K562 (cell line): Measurements from ENCODE around the gene ZNF81. TPM values are rescaled to one million over a fixed set of nuclear protein-coding genes. Genes with fewer than 3 reads are reported as not detected.

ENCODE experiments used
- ATAC-seq: fragments of 200-7000 bp; cut with Tn5 transposase; 3 replicates; pipeline ENCODE4 v1.9.1; 2020; ENCODE audit warnings: moderate library complexity
- BruUV-seq: library from RNA; stranded (reverse); fragments of 400-500 nt; replicated peaks from 2 replicates; lab custom pipeline; 2021; lab: Mats Ljungman, UMichigan
- CTCF ChIA-PET: fragments of 300-600 bp; formaldehyde crosslinking; extraction: SDS; loops from one replicate; lab custom pipeline; 2021; ENCODE audit warnings: low intra/inter-chr PET ratio; lab: Yijun Ruan, JAX
- POLR2A ChIA-PET: fragments of 300-600, 350-650 bp; sonication (Branson Sonifier 250); formaldehyde crosslinking; extraction: SDS; loops from one replicate; lab custom pipeline; 2021; ENCODE audit warnings: antibody characterized with exemption, inconsistent platforms; lab: Yijun Ruan, JAX
- DNase-seq, 4 experiments: peaks; one replicate each; pipeline versions ENCODE4 v3.0.0 to v3.0.0-alpha.2; 2011 to 2018; ENCODE audit warnings: low spot score in 3 of 4, mixed read lengths in 3 of 4; ENCODE audit errors: extremely low read depth in 1 of 4
- FAIRE-seq: peaks from 2 replicates; lab custom pipeline; 2011; peaks lifted over from hg19 to GRCh38; lab: Jason Lieb, UNC
- H2AFZ ChIP-seq: 2 replicates; pipeline ENCODE4 v1.6.0; 2011; ENCODE audit warnings: low read depth, low read length, control low read depth, inconsistent platforms
- H3K27ac ChIP-seq: fragments of 200-600 bp; 3 replicates; pipeline ENCODE4 v1.8.0; 2011; ENCODE audit warnings: low read depth, mild to moderate bottlenecking, control low read depth, inconsistent platforms, low read length, moderate library complexity, mixed read lengths; ENCODE audit errors: extremely low read depth
- H3K27me3 ChIP-seq, 2 experiments: fragments of 300-600 bp in 1 of 2; 2 replicates in 1 of 2; 3 replicates in 1 of 2; pipeline versions ENCODE4 v1.6.0 to v1.8.0; 2011; ENCODE audit warnings: inconsistent platforms in 2 of 2, low read length in 2 of 2, mild to moderate bottlenecking in 1 of 2, mixed read lengths in 1 of 2, moderate library complexity in 1 of 2; ENCODE audit not compliant: control insufficient read depth in 2 of 2, insufficient read depth in 2 of 2
- H3K36me3 ChIP-seq: fragments of 300-600 bp; 3 replicates; pipeline ENCODE4 v1.8.0; 2011; ENCODE audit warnings: mild to moderate bottlenecking, low read length, inconsistent platforms; ENCODE audit not compliant: control insufficient read depth, insufficient read depth
- H3K4me1 ChIP-seq, 2 experiments: fragments of 200-600 bp in 1 of 2; replicated peaks in 1 of 2; 2 replicates in 1 of 2; 3 replicates in 1 of 2; pipeline versions ENCODE4 v1.5.1 to v1.8.0; 2011; ENCODE audit warnings: inconsistent platforms in 2 of 2, low read length in 2 of 2, mild to moderate bottlenecking in 1 of 2, mixed read lengths in 1 of 2, moderate library complexity in 1 of 2; ENCODE audit not compliant: control insufficient read depth in 2 of 2, insufficient read depth in 2 of 2
- H3K4me2 ChIP-seq: 2 replicates; pipeline ENCODE4 v1.6.1; 2011; ENCODE audit warnings: low read length, control low read depth, inconsistent platforms, mixed read lengths; ENCODE audit not compliant: insufficient read depth
- H3K4me3 ChIP-seq: fragments of 200-600 bp; sonication (generic), shearing (Covaris generic); 2 replicates; pipeline ENCODE4 v1.5.1; 2016; ENCODE audit warnings: control low read depth, inconsistent platforms
- H3K79me2 ChIP-seq: fragments of 200-600 bp; 3 replicates; pipeline ENCODE4 v1.8.0; 2011; ENCODE audit warnings: low read length, inconsistent platforms; ENCODE audit not compliant: control insufficient read depth, insufficient read depth
- H3K9ac ChIP-seq, 2 experiments: 2 replicates each; pipeline versions ENCODE4 v1.6.0 to v1.6.1; 2011; ENCODE audit warnings: low read depth in 2 of 2, low read length in 2 of 2, control low read depth in 1 of 2, inconsistent platforms in 1 of 2, mild to moderate bottlenecking in 1 of 2, mixed read lengths in 1 of 2; ENCODE audit not compliant: insufficient read depth in 1 of 2
- H3K9me1 ChIP-seq: one replicate; pipeline ENCODE4 v1.6.0; 2011; ENCODE audit warnings: inconsistent platforms, mild to moderate bottlenecking, low read length, moderate library complexity; ENCODE audit not compliant: control insufficient read depth, insufficient read depth
- H3K9me3 ChIP-seq: replicated peaks from 2 replicates; pipeline ENCODE4 v1.5.1; 2011; ENCODE audit warnings: low read depth, low read length, inconsistent platforms; ENCODE audit not compliant: control insufficient read depth, insufficient read depth
- H4K20me1 ChIP-seq: replicated peaks from 2 replicates; pipeline ENCODE4 v1.6.1; 2011; ENCODE audit warnings: low read length, inconsistent platforms, mixed read lengths; ENCODE audit not compliant: control insufficient read depth, insufficient read depth
- ARID2 ChIP-seq: fragments of 450-650 bp; IDR thresholded peaks from 2 replicates; pipeline ENCODE4 v1.6.1; 2017; ENCODE audit warnings: antibody characterized with exemption, mild to moderate bottlenecking
- DEAF1 ChIP-seq: fragments of 450-650 bp; formaldehyde crosslinking; IDR thresholded peaks from 2 replicates; pipeline ENCODE4 v1.4.0; 2020; ENCODE audit warnings: mild to moderate bottlenecking, moderate library complexity
- E2F5 ChIP-seq: sonication (generic); formaldehyde crosslinking; IDR thresholded peaks from 2 replicates; pipeline ENCODE4 v1.8.0; 2022; ENCODE audit warnings: mild to moderate bottlenecking, missing genetic modification reagents
- FOXP4 ChIP-seq: sonication (generic); formaldehyde crosslinking; IDR thresholded peaks from 2 replicates; pipeline ENCODE4 v1.8.0; 2022; ENCODE audit warnings: mild to moderate bottlenecking, missing genetic modification reagents, borderline replicate concordance
- HMGN3 ChIP-seq: IDR thresholded peaks from 2 replicates; pipeline ENCODE4 v1.6.1; 2011; ENCODE audit warnings: borderline replicate concordance, low read depth, mild to moderate bottlenecking, mixed read lengths, low read length; ENCODE audit not compliant: insufficient read length; ENCODE audit errors: extremely low read depth
- IRF9 ChIP-seq: fragments of 450-650 bp; IDR thresholded peaks from 2 replicates; pipeline ENCODE4 v1.6.1; 2016; ENCODE audit warnings: missing biosample characterization, missing genetic modification characterization
- NFIC ChIP-seq: fragments of 450-650 bp; IDR thresholded peaks from 2 replicates; pipeline ENCODE4 v1.6.1; 2017; ENCODE audit warnings: mild to moderate bottlenecking, inconsistent platforms
- PURB ChIP-seq: sonication (generic); formaldehyde crosslinking; IDR thresholded peaks from 2 replicates; pipeline ENCODE4 v1.9.0; 2021; ENCODE audit warnings: low read depth, mild to moderate bottlenecking, missing genetic modification reagents
- RAD21 ChIP-seq, 2 experiments: fragments of 250-450 bp in 1 of 2; fragments of 450-650 bp in 1 of 2; sonication (Bioruptor Pico) in 1 of 2; formaldehyde crosslinking in 1 of 2; IDR thresholded peaks in 1 of 2; conservative IDR thresholded peaks in 1 of 2; 2 replicates each; pipeline versions ENCODE4 v1.4.0 to v1.8.0; 2020 to 2022; ENCODE audit warnings: mild to moderate bottlenecking in 2 of 2, moderate library complexity in 1 of 2
- SMARCA5 ChIP-seq: fragments of 450-650 bp; IDR thresholded peaks from 2 replicates; pipeline ENCODE4 v1.6.1; 2016
- SMC3 ChIP-seq: conservative IDR thresholded peaks from 2 replicates; pipeline ENCODE4 v1.6.1; 2011; ENCODE audit warnings: low read depth, low read length, improper control_type of control experiment; ENCODE audit not compliant: insufficient read depth
- THRAP3 ChIP-seq: fragments of 450-650 bp; IDR thresholded peaks from 2 replicates; pipeline ENCODE4 v1.6.1; 2016; ENCODE audit warnings: mild to moderate bottlenecking, inconsistent platforms, borderline replicate concordance
- WGBS: fragments of 100-300 bp; shearing (Covaris generic); methylation state at CpG from one replicate; pipeline ENCODE4 v1.1.6; 2016; ENCODE audit warnings: low coverage, mixed read lengths; ENCODE audit not compliant: insufficient coverage; ENCODE audit errors: missing lambda C conversion rate; 5-methylcytosine and 5-hydroxymethylcytosine counted together
- in situ Hi-C: fragments of 300-500 bp; cut with MboI; formaldehyde crosslinking; loops from 4 replicates; pipeline ENCODE4 v1.15.0; 2018; ENCODE audit warnings: inconsistent platforms, mixed read lengths
- intact Hi-C: fragments of 100-400 bp; cut with micrococcal nuclease; formaldehyde crosslinking; loops from 2 replicates; pipeline ENCODE4 v1.14.2; 2022
- polyA plus RNA-seq, 8 experiments: library from polyadenylated mRNA; depleted of rRNA in 4 of 8; stranded (reverse) in 5 of 8; unstranded in 3 of 8; fragments of >200 nt; fragmentation: Nextera tagmentation in 2 of 8; fragmentation: Illumina TruSeq in 1 of 8; extraction: Ambion mirVana in 2 of 8; extraction: Trizol in 1 of 8; gene quantifications; 2 replicates each; pipeline versions ENCODE4 v1.2.1 to v1.2.3, GENCODE V29; 2011 to 2014; ENCODE audit warnings: inconsistent platforms in 1 of 8, missing spikeins in 1 of 8
- total RNA-seq, 7 experiments: library from RNA; depleted of rRNA in 6 of 7; stranded (reverse); fragments of >200 nt in 6 of 7; fragmentation: Illumina TruSeq in 2 of 7; extraction: Trizol in 2 of 7; gene quantifications; 2 replicates each; pipeline versions ENCODE4 v1.2.1 to v1.2.3, GENCODE V29; 2011 to 2021; ENCODE audit warnings: low replicate concordance in 1 of 7

ZNF81 gene
- total and polyA plus RNA-seq, 9 of the 15 experiments (the other 6 are each of a cell fraction or from before 2014, with no cell fraction given), result 2.4 to 9.6 (median 4.9) TPM

GRCh38 chrX:47831788-47832187, 4.9 kb upstream of the ZNF81 start:
- POLR2A ChIA-PET, result no interaction called here
- BruUV-seq, result no TSS peak
- Histone ChIP-seq H3K27me3 (no peaks in the 10 kb centered on the region), H3K9ac (no peak overlapping the region), H3K79me2 (no peaks in the 10 kb centered on the region), H3K4me3 (no peak overlapping the region), H4K20me1 (no peaks in the 10 kb centered on the region), H3K4me2 (no peak overlapping the region), H3K4me1 (no peaks in the 10 kb centered on the region), H3K36me3 (no peaks in the 10 kb centered on the region), H3K9me3 (no peaks in the 10 kb centered on the region), H3K27ac (no peak overlapping the region), H2AFZ (no peak overlapping the region), H3K9me1 (no peaks in the 10 kb centered on the region)
- DNase-seq (peak; percentile 38 to 67 (median 54)), ATAC-seq (peak; percentile 50), FAIRE-seq (peak; percentile 92)
- intact Hi-C loops (loop anchor here (1.0 to 10.0 kb wide), 2 partner anchors 195 to 663 kb away; no protein-coding TSS in a partner anchor), in situ Hi-C loops (no loop called here)
- 4% methylated on average over 2 of the region's 2 CpGs for WGBS
- CTCF ChIA-PET, result interaction anchor here (3.0 kb wide), 1 partner anchor 195 kb away, joined by 22 read pairs; no protein-coding TSS in a partner anchor
- TF ChIP-seq RAD21 (CRISPR knock-in tag; conservative IDR thresholded peaks at IDR 0.05 in 1 of 2, IDR thresholded peaks at IDR 0.05 in 1 of 2), result peak; percentile 50 to 74; a peak in 3 of 4 replicates
- no peak for TF ChIP-seq THRAP3
- no peak for TF ChIP-seq E2F5
- TF ChIP-seq IRF9 (tag), result no peak
- TF ChIP-seq SMC3, result peak; percentile 66
- no peak for TF ChIP-seq FOXP4 (CRISPR knock-in tag)
- TF ChIP-seq HMGN3, result no peak
- TF ChIP-seq DEAF1 (CRISPR knock-in tag), result peak; percentile 37; the same call in 1 of the 2 replicates
- no peak for TF ChIP-seq SMARCA5
- TF ChIP-seq NFIC, result 0 out of 2 replicates have a peak, but pooled peaks have one; percentile 48
- 0 out of 2 replicates have a peak, but pooled peaks have one; percentile 32 for TF ChIP-seq ARID2
- no peak for TF ChIP-seq PURB (CRISPR knock-in tag)
